ENCODE data around the gene PYCARD.
"Not testable (repeated sequence)": the region's sequence is repeated elsewhere in the genome, so short reads cannot be mapped to it uniquely, and the experiment has no call there.

PYCARD gene

GRCh38 chr16:31215287-31216162 is 13.0 kb upstream of the PYCARD start:
- FAIRE-seq (no peak), DNase-seq (ENCODE audit: extremely low spot score, insufficient read length, low read depth) (no peak)

DNA sequence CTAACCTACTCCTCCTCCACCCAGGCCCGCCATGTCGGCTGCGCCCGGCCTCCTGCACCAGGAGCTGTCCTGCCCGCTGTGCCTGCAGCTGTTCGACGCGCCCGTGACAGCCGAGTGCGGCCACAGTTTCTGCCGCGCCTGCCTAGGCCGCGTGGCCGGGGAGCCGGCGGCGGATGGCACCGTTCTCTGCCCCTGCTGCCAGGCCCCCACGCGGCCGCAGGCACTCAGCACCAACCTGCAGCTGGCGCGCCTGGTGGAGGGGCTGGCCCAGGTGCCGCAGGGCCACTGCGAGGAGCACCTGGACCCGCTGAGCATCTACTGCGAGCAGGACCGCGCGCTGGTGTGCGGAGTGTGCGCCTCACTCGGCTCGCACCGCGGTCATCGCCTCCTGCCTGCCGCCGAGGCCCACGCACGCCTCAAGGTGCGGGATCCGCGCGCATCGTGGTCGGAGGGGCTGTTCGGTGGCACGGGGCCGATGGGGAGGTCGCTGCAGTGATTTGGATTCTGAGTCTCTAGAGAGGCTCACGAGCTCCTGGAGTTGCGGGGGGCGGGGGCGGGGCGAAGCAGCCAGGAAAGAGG is 12.2 kb upstream of the PYCARD start:
- no peak for FAIRE-seq
- no peak for DNase-seq (ENCODE audit: extremely low spot score, insufficient read length, low read depth)

GRCh38 chr16:31213877-31214707 is 11.5 kb upstream of the PYCARD start, which contains the start of gene TRIM72:
TRIM72 (plus strand) TSS chr16:31214119; CDS start chr16:31214739, 620 bp downstream.
- DNase-seq (ENCODE audit: extremely low spot score, insufficient read length, low read depth) (no peak), FAIRE-seq (no peak)

DNA sequence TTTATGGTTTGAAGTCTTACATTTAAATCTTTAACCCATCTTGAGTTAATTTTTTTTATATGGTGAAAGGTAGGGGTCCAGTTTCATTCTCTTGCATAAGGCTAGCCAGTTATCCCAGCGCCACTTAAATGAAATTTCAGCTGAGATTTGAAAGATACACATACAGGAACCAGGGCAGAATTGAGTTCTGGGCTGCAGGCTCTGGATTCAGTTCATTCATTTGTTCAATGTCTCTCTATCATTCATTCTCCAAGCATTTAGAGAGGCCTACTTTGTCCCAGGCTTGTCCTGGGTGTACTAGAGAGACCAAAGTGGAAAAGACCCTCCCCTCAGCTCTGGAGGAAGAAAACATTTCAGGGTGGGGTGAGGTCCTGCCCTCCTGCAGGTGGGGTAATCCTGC is 10.8 kb upstream of the PYCARD start:
- DNase-seq (ENCODE audit: extremely low spot score, insufficient read length, low read depth) (no peak), FAIRE-seq (no peak)

DNA sequence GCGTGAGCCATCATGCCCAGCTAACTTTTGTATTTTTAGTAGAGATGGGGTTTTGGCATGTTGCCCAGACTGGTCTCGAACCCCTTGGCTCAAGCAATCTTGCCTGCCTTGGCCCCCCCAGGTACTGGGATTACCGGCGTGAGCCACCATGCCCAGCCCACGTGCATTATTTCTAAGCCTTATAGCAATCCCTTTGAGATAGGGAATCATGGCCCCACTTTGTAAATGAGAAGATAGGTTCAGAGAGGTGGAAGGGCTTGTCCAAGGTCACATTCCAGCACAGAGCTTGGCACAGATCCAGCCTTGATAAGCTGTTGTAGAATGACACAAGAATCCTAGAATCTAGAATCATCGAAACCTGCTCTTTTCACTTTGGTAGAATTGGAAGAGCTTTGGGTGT is 4.2 kb upstream of the PYCARD start:
- no peak for FAIRE-seq
- no peak for DNase-seq (ENCODE audit: extremely low spot score, insufficient read length, low read depth)

DNA sequence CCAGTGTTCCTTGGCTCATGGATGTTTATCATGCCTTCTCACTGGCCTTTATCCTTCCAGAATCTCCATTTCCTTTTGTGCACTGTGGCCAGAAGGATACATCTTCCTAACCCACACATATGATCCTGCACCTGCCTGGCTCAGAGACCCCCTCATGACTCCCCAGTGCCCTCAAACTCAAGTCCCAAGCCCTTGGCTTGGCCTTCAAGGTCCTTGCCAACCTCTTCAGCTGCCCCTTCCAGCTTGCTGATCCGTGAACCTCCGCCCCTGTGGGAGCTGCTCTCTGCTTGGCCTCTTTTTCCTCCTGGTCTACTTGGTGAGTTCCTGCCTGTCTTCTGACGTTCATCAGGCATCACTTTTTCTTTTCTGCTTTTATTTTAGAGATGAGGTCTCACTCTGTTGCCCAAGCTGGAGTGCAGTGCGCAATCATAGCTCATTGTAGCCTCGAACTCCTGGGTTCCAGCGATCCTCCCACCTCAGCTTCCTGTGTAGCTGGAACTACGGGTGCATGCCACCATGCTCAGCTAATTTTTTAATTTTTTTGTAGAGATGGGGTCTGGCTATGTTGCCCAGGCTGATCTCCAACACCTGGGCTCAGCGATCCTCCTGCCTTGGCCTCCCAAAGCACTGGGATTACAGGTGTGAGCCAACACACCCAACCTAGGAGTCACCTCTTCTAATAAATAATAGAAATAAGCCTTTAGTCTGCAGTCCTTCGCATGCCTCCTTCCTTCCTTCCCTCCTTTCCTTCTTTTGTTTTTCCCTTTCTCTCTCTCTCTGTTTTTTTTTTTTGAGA is 2.5 kb upstream of the PYCARD start:
- no peak for FAIRE-seq
- DNase-seq (ENCODE audit: extremely low spot score, insufficient read length, low read depth) = no peak

GRCh38 chr16:31201582-31202413 is 762 bp downstream of the PYCARD start:
- DNase-seq (ENCODE audit: extremely low spot score, insufficient read length, low read depth) (no peak), FAIRE-seq (peak; percentile 64)

- FAIRE-seq (no peak), DNase-seq (ENCODE audit: extremely low spot score, insufficient read length, low read depth) (no peak)
These were observed 1.6 kb downstream of the PYCARD start for GRCh38 chr16:31200821-31201568.

DNA sequence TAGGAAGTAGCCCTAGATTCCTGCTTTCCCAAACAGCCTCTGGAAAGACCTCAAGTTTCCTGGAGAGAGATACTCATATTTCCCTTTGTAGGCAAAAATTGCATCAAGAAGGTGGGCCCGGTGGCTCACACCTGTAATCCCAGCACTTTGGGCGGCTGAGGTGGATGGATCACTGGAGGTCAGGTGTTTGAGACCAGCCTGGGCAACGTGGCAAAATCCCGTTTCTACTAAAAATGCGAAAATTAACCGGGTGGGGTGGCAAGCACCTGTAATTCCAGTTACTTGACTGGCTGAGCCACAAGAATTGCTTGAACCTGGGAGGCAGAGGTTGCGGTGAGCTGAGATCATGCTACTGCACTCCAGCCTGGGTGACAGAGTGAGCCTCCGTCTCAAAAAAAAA is 2.4 kb downstream of the PYCARD start:
- FAIRE-seq; DNase-seq (ENCODE audit: extremely low spot score, insufficient read length, low read depth): not testable (repeated sequence)

DNA sequence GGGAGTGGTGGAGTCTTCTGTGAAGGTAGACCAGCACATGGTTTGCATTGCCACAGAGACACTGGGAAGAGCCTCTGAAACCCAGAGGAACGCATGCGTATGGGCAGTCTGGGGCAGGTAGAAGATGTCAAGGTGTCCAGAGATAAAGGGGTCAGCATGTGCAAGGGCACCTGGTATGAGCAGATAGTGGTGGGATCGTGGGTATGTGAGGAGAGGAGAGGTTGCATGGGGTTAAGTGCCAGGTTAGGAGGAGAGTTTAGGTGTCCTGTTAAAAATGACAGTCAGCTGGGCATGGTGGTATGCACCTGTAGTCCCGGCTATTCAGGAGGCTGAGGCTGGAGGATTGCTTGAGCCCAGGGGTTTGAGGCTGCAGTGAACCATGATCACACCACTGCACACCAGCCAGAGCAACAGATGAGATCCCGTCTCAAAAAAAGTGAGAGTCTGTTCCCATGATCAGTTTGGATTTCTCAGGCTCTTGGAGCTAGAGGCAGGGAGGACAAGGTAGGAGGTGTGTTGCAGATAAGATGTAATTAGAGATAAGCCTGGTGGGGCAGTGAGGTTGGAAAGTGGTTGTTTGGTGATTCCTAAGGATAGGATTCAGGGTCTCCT is 3.0 kb downstream of the PYCARD start:
- no peak for DNase-seq (ENCODE audit: extremely low spot score, insufficient read length, low read depth)
- FAIRE-seq = no peak

- DNase-seq (ENCODE audit: extremely low spot score, insufficient read length, low read depth) (no peak), FAIRE-seq (no peak)
These were observed 4.2 kb downstream of the PYCARD start for GRCh38 chr16:31198207-31198882.

DNA sequence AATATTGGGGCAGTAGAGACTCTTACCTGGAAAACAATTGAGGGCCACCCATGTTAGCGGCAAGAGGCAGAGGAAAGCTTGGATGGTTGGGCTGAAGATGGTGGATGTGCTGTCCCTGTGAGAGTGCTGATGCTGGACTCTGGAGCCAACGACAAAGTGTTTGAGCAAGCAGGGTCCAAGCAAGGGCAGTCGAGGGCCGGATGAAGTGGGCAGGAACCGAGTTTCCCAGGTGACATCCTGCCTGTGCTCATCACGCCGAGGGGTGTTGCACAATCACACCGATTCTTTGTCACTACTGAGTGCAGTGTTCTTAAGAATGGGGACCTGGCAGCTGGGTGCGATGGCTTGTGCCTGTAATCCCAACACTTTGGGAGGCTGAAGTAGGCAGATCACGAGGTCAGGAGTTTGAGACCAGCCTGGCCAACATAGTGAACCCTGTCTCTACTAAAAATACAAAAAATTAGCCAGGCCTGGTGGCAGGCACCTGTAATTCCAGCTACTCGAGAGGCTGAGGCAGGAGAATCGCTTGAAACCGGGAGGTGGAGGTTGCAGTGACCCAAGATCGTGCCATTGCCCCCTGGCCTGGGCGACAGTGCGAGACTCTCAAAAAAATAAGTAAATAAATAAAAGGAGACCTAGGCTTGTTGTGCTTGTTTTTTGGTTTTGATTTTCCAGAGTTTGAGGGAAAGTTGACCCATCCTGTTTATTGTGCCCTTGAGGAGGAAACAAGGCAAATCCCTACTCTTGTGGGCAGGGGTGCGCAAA is 6.1 kb downstream of the PYCARD start:
- FAIRE-seq = no peak

DNA sequence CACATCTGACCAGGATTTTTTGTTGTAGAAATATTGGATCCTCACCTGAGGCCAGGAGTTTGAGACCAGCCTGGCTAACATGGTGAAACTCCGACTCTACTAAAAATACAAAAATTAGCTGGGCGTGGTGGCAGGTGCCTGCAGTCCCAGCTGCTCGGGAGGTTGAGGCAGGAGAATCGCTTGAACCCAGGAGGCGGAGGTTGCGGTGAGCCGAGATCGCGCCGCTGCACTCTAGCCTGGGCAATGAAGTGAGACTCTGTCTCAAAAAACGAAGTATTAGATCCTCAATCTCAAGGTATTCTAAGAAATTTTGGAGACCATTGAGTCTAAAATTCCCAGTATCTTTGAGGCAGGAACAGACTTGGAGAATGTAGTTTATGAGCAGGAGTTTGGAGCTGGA is 6.7 kb downstream of the PYCARD start:
- not testable (repeated sequence) for FAIRE-seq; DNase-seq (ENCODE audit: extremely low spot score, insufficient read length, low read depth)

More for the DNA sequence above, 6.1 kb downstream of the PYCARD start:
- no peak for DNase-seq (ENCODE audit: extremely low spot score, insufficient read length, low read depth)

DNA sequence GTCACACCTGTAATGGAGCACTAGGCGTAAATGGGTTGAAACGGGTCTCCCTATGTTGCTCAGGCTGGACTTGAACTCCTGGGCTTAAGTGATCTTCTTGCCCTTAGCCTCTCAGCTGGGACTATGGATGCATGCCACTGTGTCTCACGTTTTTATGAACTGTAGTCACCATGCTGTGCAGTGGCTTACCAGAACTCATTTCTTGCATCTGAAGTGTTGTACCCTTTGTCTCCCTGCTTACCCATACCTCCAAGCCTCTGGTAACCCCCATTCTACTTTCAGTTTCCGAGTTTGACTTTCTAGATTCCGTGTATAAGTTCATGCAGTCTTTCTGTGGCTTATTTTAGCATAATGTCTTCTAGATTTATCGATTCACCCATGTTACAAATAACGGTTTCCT is 7.7 kb downstream of the PYCARD start:
- no peak for DNase-seq (ENCODE audit: extremely low spot score, insufficient read length, low read depth)
- FAIRE-seq = no peak

GRCh38 chr16:31193874-31194273 is 8.7 kb downstream of the PYCARD start:
- DNase-seq (ENCODE audit: extremely low spot score, insufficient read length, low read depth) (no peak), FAIRE-seq (no peak)

- DNase-seq (ENCODE audit: extremely low spot score, insufficient read length, low read depth) (no peak), FAIRE-seq (no peak)
These were observed 9.5 kb downstream of the PYCARD start for GRCh38 chr16:31192856-31193642.
